Lower lobe of right lung (tissue), 2 donors: Measurements from ENCODE around the gene CACNB1. TPM values are rescaled to one million over a fixed set of nuclear protein-coding genes. Genes with fewer than 3 reads are reported as not detected.

Source experiments
- ATAC-seq, 2 donors: fragments of 200-7000 bp; cut with Tn5 transposase; one replicate each; pipeline ENCODE4 v1.9.1; 2020 to 2022; ENCODE audit warnings: mild to moderate bottlenecking in 2 of 2, moderate library complexity in 2 of 2
- DNase-seq: peaks from one replicate; pipeline ENCODE4 v3.0.0-alpha.2; 2020
- H3K27ac ChIP-seq: fragments of 200-600 bp; one replicate; pipeline ENCODE4 v1.8.0; 2022
- H3K27me3 ChIP-seq: fragments of 200-600 bp; one replicate; pipeline ENCODE4 v1.8.0; 2022; ENCODE audit warnings: low read depth
- H3K36me3 ChIP-seq: fragments of 200-600 bp; one replicate; pipeline ENCODE4 v1.8.0; 2022; ENCODE audit warnings: mild to moderate bottlenecking
- H3K4me1 ChIP-seq: fragments of 200-600 bp; one replicate; pipeline ENCODE4 v1.8.0; 2022
- H3K4me3 ChIP-seq: fragments of 200-600 bp; one replicate; pipeline ENCODE4 v1.8.0; 2022; ENCODE audit warnings: mild to moderate bottlenecking
- H3K9me3 ChIP-seq: fragments of 200-600 bp; one replicate; pipeline ENCODE4 v1.8.0; 2022
- CTCF ChIP-seq: fragments of 200-600 bp; IDR thresholded peaks from one replicate; pipeline ENCODE4 v1.8.0; 2022; ENCODE audit warnings: antibody characterized with exemption, mild to moderate bottlenecking
- intact Hi-C: fragments of 100-400 bp; cut with DNase I; formaldehyde crosslinking; loops from one replicate; pipeline ENCODE4 v1.11.0; 2022
- total RNA-seq: library from RNA; stranded (reverse); fragmentation: NEBNext Ultra II Directional; extraction: Animal tissue kit (Norgen Biotek cat#: 25700); gene quantifications from one replicate; pipeline ENCODE4 v1.2.1, GENCODE V29; 2021
- donor health status: DM: no; HTN: yes; CAD: no; lungs with severe emphysema.

Gene CACNB1
- total RNA-seq, 1 donor from 2014 or later, result 21.3 TPM

GRCh38 chr17:39204245-39204644, 6.8 kb upstream of the CACNB1 start:
- no peaks in the 10 kb centered on the region for H3K9me3 ChIP-seq
- intact Hi-C loops, result no loop called here
- no peak for ATAC-seq

GRCh38 chr17:39200957-39201510, 3.6 kb upstream of the CACNB1 start:
- Histone ChIP-seq H3K9me3 (no peaks in the 10 kb centered on the region), H3K27ac (peak overlapping the region; percentile 99), H3K4me3 (peak overlapping the region; percentile 100), H3K4me1 (peaks cover 49% of the 10 kb centered on the region), H3K36me3 (peaks cover 42% of the 10 kb centered on the region), H3K27me3 (no peaks in the 10 kb centered on the region)
- DNase-seq (no peak), ATAC-seq (no peak)
- intact Hi-C loops, result no loop called here
- TF ChIP-seq CTCF, result no peak

More at GRCh38 chr17:39204245-39204644, 6.8 kb upstream of the CACNB1 start:
- H3K4me1 ChIP-seq, result peaks cover 42% of the 10 kb centered on the region
- no peak overlapping the region for H3K4me3 ChIP-seq
- H3K27ac ChIP-seq, result no peak overlapping the region
- H3K36me3 ChIP-seq, result peaks cover 42% of the 10 kb centered on the region
- no peak for DNase-seq
- H3K27me3 ChIP-seq, result no peaks in the 10 kb centered on the region
- no peak for TF ChIP-seq CTCF

GRCh38 chr17:39200070-39200879, 2.8 kb upstream of the CACNB1 start, which contains the start of gene RPL19:
Gene RPL19 (plus strand): TSS chr17:39200283. CDS start chr17:39200345, 62 bp downstream.
- Histone ChIP-seq H3K27ac (peak within 1 kb of the TSS; percentile 99), H3K4me1 (peaks cover 56% of the 10 kb centered on the region), H3K4me3 (peak within 1 kb of the TSS; percentile 100), H3K9me3 (no peaks in the 10 kb centered on the region), H3K27me3 (no peaks in the 10 kb centered on the region), H3K36me3 (peaks cover 42% of the 10 kb centered on the region)
- DNase-seq (peak; percentile 88), ATAC-seq (peak; percentile 69 to 78)
- no peak for TF ChIP-seq CTCF
- intact Hi-C loops, result no loop called here

- Histone ChIP-seq H3K9me3 (no peaks in the 10 kb centered on the region), H3K4me1 (peaks cover 62% of the 10 kb centered on the region), H3K27me3 (no peaks in the 10 kb centered on the region), H3K27ac (peak overlapping the region; percentile 99), H3K36me3 (peaks cover 37% of the 10 kb centered on the region), H3K4me3 (peak overlapping the region; percentile 100)
- no peak for TF ChIP-seq CTCF
- intact Hi-C loops, result no loop called here
- DNase-seq, result peak; percentile 93
- ATAC-seq, result peak; percentile 81 to 83
Measured at GRCh38 chr17:39199820-39200069, 2.3 kb upstream of the CACNB1 start.

- Histone ChIP-seq H3K36me3 (peaks cover 29% of the 10 kb centered on the region), H3K9me3 (no peaks in the 10 kb centered on the region), H3K27me3 (no peaks in the 10 kb centered on the region), H3K27ac (peak overlapping the region; percentile 99), H3K4me3 (peak overlapping the region; percentile 91), H3K4me1 (peaks cover 64% of the 10 kb centered on the region)
- DNase-seq (no peak), ATAC-seq (no peak)
- no peak for TF ChIP-seq CTCF
- intact Hi-C loops, result no loop called here
Measured at GRCh38 chr17:39198186-39198566, 707 bp upstream of the CACNB1 start.
